Measurements from ENCODE around the gene WDR46. TPM values are rescaled to one million over a fixed set of nuclear protein-coding genes. Genes with fewer than 3 reads are reported as not detected.

WDR46 gene
- total and polyA plus RNA-seq, 2 of the 8 experiments (the other 6 are each of a cell fraction or from before 2014, with no cell fraction given), result 69.7 to 91.0 TPM

GRCh38 chr6:33277663-33278391, 11.2 kb downstream of the WDR46 start:
- Histone ChIP-seq H4K5ac (ENCODE audit: insufficient read length, low read depth, low read length) (peak overlapping the region; percentile 69), H3K23me2 (ENCODE audit: low read depth, low read length) (peaks cover 20% of the 10 kb centered on the region), H2BK120ac (replicated peaks; ENCODE audit: low read depth, low read length) (no peak overlapping the region), H3K4ac (replicated peaks; ENCODE audit: insufficient read length, low read depth, low read length) (peak overlapping the region; percentile 66), H4K91ac (replicated peaks; ENCODE audit: insufficient read length, low read length) (peak overlapping the region; percentile 58), H3K56ac (replicated peaks; ENCODE audit: insufficient read length, low read depth, low read length) (peak overlapping the region; percentile 33), H3K36me3 (ENCODE audit: control insufficient read depth in 2 of 4, insufficient read depth in 4 of 4, low read length in 3 of 4) (peaks cover 18 to 45% (median 41%) of the 10 kb centered on the region in 4 experiments; a peak in 7 of 8 replicates), H3K4me1 (replicated peaks in 1 of 4; ENCODE audit: control insufficient read depth in 3 of 4, insufficient read depth in 4 of 4, low read length in 3 of 4) (peaks cover 3 to 35% (median 12%) of the 10 kb centered on the region in 4 experiments), H2AK5ac (ENCODE audit: low read depth, low read length) (peak overlapping the region; percentile 6; the same call in 1 of the 2 replicates), H3K4me3 (ENCODE audit: extremely low read depth in 1 of 4, insufficient read depth in 2 of 4, low read depth in 3 of 4, low read length in 4 of 4) (peak overlapping the region; percentile 52 to 81 (median 59)), H2AFZ (ENCODE audit: low read length) (no peak overlapping the region), H3K4me2 (ENCODE audit: insufficient read depth in 1 of 2, low read depth in 2 of 2, low read length in 2 of 2) (peak overlapping the region; percentile 86 to 96), H3K79me2 (ENCODE audit: control insufficient read depth in 1 of 2, insufficient read depth in 2 of 2, low read length in 2 of 2) (peaks cover 18 to 26% of the 10 kb centered on the region in 2 experiments), H3K79me1 (ENCODE audit: low read depth, low read length) (peaks cover 6% of the 10 kb centered on the region; the same call in 1 of the 2 replicates), H2BK5ac (ENCODE audit: low read depth, low read length) (peak overlapping the region; percentile 86), H3K23ac (ENCODE audit: insufficient read length) (no peak overlapping the region), H3K9me3 (ENCODE audit: insufficient read depth in 2 of 2, low read depth in 1 of 2, low read length in 1 of 2) (no peaks in the 10 kb centered on the region), H3K9ac (replicated peaks in 1 of 4; ENCODE audit: extremely low read depth in 1 of 4, low read depth in 3 of 4, low read length in 3 of 4) (peak overlapping the region in 3 of 4 experiments; percentile 29 to 49 (median 43); a peak in 5 of 7 replicates), H4K20me1 (replicated peaks in 1 of 2; ENCODE audit: control insufficient read depth in 1 of 2, insufficient read depth in 2 of 2, low read length in 2 of 2) (peaks cover 13 to 19% of the 10 kb centered on the region in 2 experiments), H3K18ac (ENCODE audit: extremely low read depth, low read length) (peak overlapping the region; percentile 79), H3K27ac (ENCODE audit: low read depth, low read length) (0 out of 2 replicates have a peak overlapping the region, but pooled peaks have one; percentile 22), H4K8ac (ENCODE audit: extremely low read depth, insufficient read depth, low read length) (peak overlapping the region; percentile 75), H3K14ac (ENCODE audit: insufficient read length) (no peak overlapping the region), H2BK15ac (ENCODE audit: low read length) (peak overlapping the region; percentile 12; the same call in 1 of the 2 replicates), H3K27me3 (replicated peaks in 1 of 4; ENCODE audit: control insufficient read depth in 3 of 4, extremely low read depth in 1 of 4, insufficient read depth in 3 of 4, low read length in 3 of 4) (no peaks in the 10 kb centered on the region), H2BK20ac (ENCODE audit: low read length) (no peak overlapping the region), H2BK12ac (ENCODE audit: low read depth, low read length) (peak overlapping the region; percentile 65; the same call in 1 of the 2 replicates)
- peak in 1 of 2 experiments; percentile 65 for DNase-seq (ENCODE audit: low read depth in 1 of 2, low spot score in 2 of 2)
- CTCF ChIA-PET (ENCODE audit: partially characterized antibody), result interaction anchor here (0.7 to 8.0 kb wide), 17 partner anchors 12 to 307 kb away, joined by 3 to 81 read pairs (median 3); partner anchors contain the start of genes PFDN6, RGL2, TAPBP and WDR46
- WGBS, 2 experiments (ENCODE audit: extremely low coverage in 1 of 2, insufficient coverage in 1 of 2, insufficient read length in 1 of 2, insufficient replicate concordance in 2 of 2, low coverage in 1 of 2, low lambda C conversion rate in 2 of 2, missing lambda C conversion rate in 1 of 2), result 23% methylated on average over 35 of the region's 39 CpGs; no CpG with 5 or more reads in 1 of the 2 experiments
- no peak for TF ChIP-seq TAF7 (optimal IDR thresholded peaks at IDR 0.05; ENCODE audit: borderline replicate concordance, low read depth, low read length)
- TF ChIP-seq RAD21 (IDR thresholded peaks at IDR 0.05 in 1 of 2, conservative IDR thresholded peaks at IDR 0.05 in 1 of 2; ENCODE audit: low read depth in 2 of 2, low read length in 2 of 2), result peak in 1 of 2 experiments; percentile 34; a peak in 2 of 4 replicates
- no peak for FAIRE-seq
- POLR2A ChIA-PET (ENCODE audit: partially characterized antibody), result interaction anchor here (1.0 to 12.0 kb wide), 30 partner anchors 9 to 416 kb away, joined by 3 to 337 read pairs (median 6); partner anchors contain the start of genes BRD2, CUTA, HSD17B8 and PFDN6
